HepG2 (cell line): ENCODE data around the gene KCNK6. TPM values are rescaled to one million over a fixed set of nuclear protein-coding genes. Genes with fewer than 3 reads are reported as not detected.
A peak's percentile ranks its signal among the peaks of the same experiment; 100 is the strongest.

Experiments used
- ATAC-seq: fragments of 200-7000 bp; cut with Tn5 transposase; 3 replicates; pipeline ENCODE4 v1.9.1; 2020; ENCODE audit warnings: mild to moderate bottlenecking, moderate library complexity
- Bru-seq: library from RNA; stranded (reverse); fragments of 400-500 nt; gene quantifications from one replicate; lab custom pipeline; 2021; lab: Mats Ljungman, UMichigan
- BruChase-seq, 2 experiments: library from RNA; stranded (reverse); fragments of 400-500 nt; gene quantifications; one replicate each; lab custom pipeline; 2021; lab: Mats Ljungman, UMichigan
- BruUV-seq: library from RNA; stranded (reverse); fragments of 400-500 nt; replicated peaks from 2 replicates; lab custom pipeline; 2021; lab: Mats Ljungman, UMichigan
- CTCF ChIA-PET: fragments of 300-600 bp; formaldehyde crosslinking; extraction: SDS; loops from one replicate; lab custom pipeline; 2021; ENCODE audit warnings: low total read pairs, inconsistent platforms, low intra/inter-chr PET ratio; lab: Yijun Ruan, JAX
- POLR2A ChIA-PET: fragments of 350-600 bp; sonication (Branson Sonifier 250); formaldehyde crosslinking; loops from one replicate; lab custom pipeline; 2020; ENCODE audit warnings: antibody characterized with exemption, inconsistent platforms; lab: Yijun Ruan, JAX
- DNase-seq: peaks from one replicate; pipeline ENCODE4 v3.0.0-alpha.2; 2015; ENCODE audit warnings: low spot score
- FAIRE-seq: peaks from 3 replicates; lab custom pipeline; 2011; peaks lifted over from hg19 to GRCh38; lab: Jason Lieb, UNC
- H2AFZ ChIP-seq: one replicate; pipeline ENCODE4 v1.6.1; 2011; ENCODE audit warnings: low read length, inconsistent platforms
- H3K27ac ChIP-seq: fragments of 300-600 bp; 3 replicates; pipeline ENCODE4 v1.8.0; 2011; ENCODE audit warnings: mixed run types, mild to moderate bottlenecking, mixed read lengths, low read length, inconsistent platforms; ENCODE audit not compliant: insufficient read depth; ENCODE audit errors: extremely low read length
- H3K27me3 ChIP-seq, 2 experiments: fragments of 200-600 bp in 1 of 2; 2 replicates in 1 of 2; 3 replicates in 1 of 2; pipeline versions ENCODE4 v1.6.0 to v1.8.0; 2011; ENCODE audit warnings: low read length in 2 of 2, mild to moderate bottlenecking in 2 of 2, moderate library complexity in 2 of 2, inconsistent platforms in 1 of 2; ENCODE audit not compliant: insufficient read depth in 2 of 2, control insufficient read depth in 1 of 2
- H3K36me3 ChIP-seq, 2 experiments: fragments of 200-600 bp in 1 of 2; replicated peaks in 1 of 2; 2 replicates in 1 of 2; 3 replicates in 1 of 2; pipeline versions ENCODE4 v1.5.1 to v1.8.0; 2011; ENCODE audit warnings: low read length in 2 of 2, inconsistent platforms in 1 of 2; ENCODE audit not compliant: insufficient read depth in 2 of 2, control insufficient read depth in 1 of 2
- H3K4me1 ChIP-seq: 2 replicates; pipeline ENCODE4 v1.5.1; 2012; ENCODE audit warnings: low read length, inconsistent platforms; ENCODE audit not compliant: insufficient read depth
- H3K4me2 ChIP-seq: 2 replicates; pipeline ENCODE4 v1.6.0; 2011; ENCODE audit warnings: low read depth, low read length, inconsistent platforms
- H3K4me3 ChIP-seq, 3 experiments: fragments of 200-600 bp in 1 of 3; sonication (generic), shearing (Covaris generic) in 1 of 3; replicated peaks in 1 of 3; 2 replicates each; pipeline ENCODE4 v1.5.1; 2011 to 2016; ENCODE audit warnings: low read length in 3 of 3, inconsistent platforms in 2 of 3, low read depth in 2 of 3, mild to moderate bottlenecking in 2 of 3, control low read depth in 1 of 3, mixed read lengths in 1 of 3; ENCODE audit not compliant: insufficient read depth in 1 of 3
- H3K79me2 ChIP-seq: one replicate; pipeline ENCODE4 v1.6.1; 2011; ENCODE audit warnings: low read length, inconsistent platforms; ENCODE audit not compliant: insufficient read depth
- H3K9ac ChIP-seq: 2 replicates; pipeline ENCODE4 v1.6.0; 2011; ENCODE audit warnings: mild to moderate bottlenecking, low read depth, low read length, inconsistent platforms; ENCODE audit not compliant: insufficient read depth
- H3K9me3 ChIP-seq: 2 replicates; pipeline ENCODE4 v1.5.1; 2012; ENCODE audit warnings: mild to moderate bottlenecking, low read length
- H4K20me1 ChIP-seq: 2 replicates; pipeline ENCODE4 v1.6.0; 2011; ENCODE audit warnings: inconsistent platforms, mild to moderate bottlenecking, low read length, moderate library complexity; ENCODE audit not compliant: insufficient read depth
- HNRNPLL ChIP-seq: fragments of 200-400 bp; formaldehyde crosslinking; IDR thresholded peaks from 2 replicates; pipeline ENCODE4 v1.6.1; 2017; ENCODE audit warnings: mild to moderate bottlenecking, low read depth, low read length; ENCODE audit not compliant: poor library complexity, severe bottlenecking
- NPAS2 ChIP-seq: sonication (generic); formaldehyde crosslinking; IDR thresholded peaks from 2 replicates; pipeline ENCODE4 v1.8.0; 2022; ENCODE audit warnings: mild to moderate bottlenecking, missing genetic modification reagents, borderline replicate concordance
- UBTF ChIP-seq: sonication (generic); formaldehyde crosslinking; IDR thresholded peaks from 2 replicates; pipeline ENCODE4 v1.4.0; 2020; ENCODE audit warnings: mild to moderate bottlenecking, missing genetic modification reagents
- ZNF549 ChIP-seq: sonication (generic); formaldehyde crosslinking; IDR thresholded peaks from 2 replicates; pipeline ENCODE4 v1.5.0; 2020; ENCODE audit warnings: missing genetic modification reagents
- ZNF687 ChIP-seq: sonication (generic); formaldehyde crosslinking; IDR thresholded peaks from 2 replicates; pipeline ENCODE4 v1.5.1; 2020; ENCODE audit warnings: mild to moderate bottlenecking, missing genetic modification reagents, moderate library complexity
- ZNF777 ChIP-seq: sonication (generic); formaldehyde crosslinking; IDR thresholded peaks from 2 replicates; pipeline ENCODE4 v1.4.0; 2020; ENCODE audit warnings: missing genetic modification reagents
- ZNF800 ChIP-seq: sonication (generic); formaldehyde crosslinking; IDR thresholded peaks from 2 replicates; pipeline ENCODE4 v1.4.0; 2020; ENCODE audit warnings: missing genetic modification reagents
- WGBS: methylation state at CpG from one replicate; pipeline ENCODE4 v1.1.6; 2017; ENCODE audit warnings: low lambda C conversion rate; 5-methylcytosine and 5-hydroxymethylcytosine counted together
- in situ Hi-C: cut with HindIII; loops from 2 replicates; pipeline ENCODE4 v1.10.0; 2017; ENCODE audit warnings: low pct_unique_long_range_greater_than_20kb; ENCODE audit not compliant: extremely low pct_ligation_motif_present
- intact Hi-C: fragments of 100-400 bp; cut with micrococcal nuclease; formaldehyde crosslinking; loops from one replicate; pipeline ENCODE4 v1.10.0; 2022; ENCODE audit not compliant: unreplicated experiment
- long read RNA-seq, 2 experiments: library from RNA in 1 of 2; library from polyadenylated mRNA in 1 of 2; stranded (forward) in 1 of 2; unstranded in 1 of 2; transcript quantifications; one replicate each; pipeline ENCODE4 v2.0.0, GENCODE V29; 2019 to 2022
- polyA minus RNA-seq, 3 experiments: library from RNA; depleted of rRNA, polyadenylated mRNA; stranded (reverse); fragments of >200 nt; gene quantifications; 2 replicates each; pipeline ENCODE4 v1.2.3, GENCODE V29; 2011; ENCODE audit warnings: low replicate concordance in 1 of 3
- polyA plus RNA-seq, 8 experiments: library from polyadenylated mRNA; depleted of rRNA in 3 of 8; stranded (reverse) in 7 of 8; unstranded in 1 of 8; fragments of >200 nt; fragmentation: Illumina TruSeq in 4 of 8; extraction: Trizol in 4 of 8; gene quantifications; 2 replicates each; pipeline versions ENCODE4 v1.2.1 to v1.2.3, GENCODE V29; 2011 to 2016; ENCODE audit warnings: low read depth in 4 of 8, missing spikeins in 1 of 8, mixed read lengths in 1 of 8; ENCODE audit not compliant: insufficient read depth in 1 of 8
- total RNA-seq, 5 experiments: library from RNA; depleted of rRNA; stranded (reverse); fragments of >200 nt; fragmentation: Illumina TruSeq; extraction: Trizol; gene quantifications; 2 replicates each; pipeline ENCODE4 v1.2.3, GENCODE V29; 2016; ENCODE audit warnings: low read depth in 1 of 5

Gene KCNK6
- total RNA-seq (2016; rRNA removed; fragmentation: Illumina TruSeq; extraction: Trizol) (not detected in 2 replicates), polyA plus RNA-seq (2011; rRNA removed) (0.03 TPM in 2 replicates), polyA minus RNA-seq (2011; rRNA and poly(A)+ RNA removed; ENCODE audit: low replicate concordance) (0.07 and 0.12 TPM in 2 replicates), Bru-seq, nascent RNA (percentile 18 among the genes with signal in this experiment), BruChase-seq, experiment 1, labeled RNA remaining after a 6-hour chase (percentile 23 among the genes with signal in this experiment), BruChase-seq, experiment 2, labeled RNA remaining after a 2-hour chase (percentile 7 among the genes with signal in this experiment)
- total RNA-seq (2016; cell fraction: cytosol; rRNA removed; fragmentation: Illumina TruSeq; extraction: Trizol; ENCODE audit: low read depth) = 0.10 TPM in 1 of 2 replicates, not detected in the other
- 0.02 TPM in 1 of 2 replicates, not detected in the other for total RNA-seq (2016; cell fraction: insoluble cytoplasmic fraction; rRNA removed; fragmentation: Illumina TruSeq; extraction: Trizol)
- not detected in 2 replicates for total RNA-seq (2016; cell fraction: membrane; rRNA removed; fragmentation: Illumina TruSeq; extraction: Trizol)
- total RNA-seq (2016; cell fraction: nucleus; rRNA removed; fragmentation: Illumina TruSeq; extraction: Trizol) = 0.09 TPM in 1 of 2 replicates, not detected in the other
- 0.01 and 0.04 TPM in 2 replicates for polyA plus RNA-seq (2011; cell fraction: cytosol; rRNA removed)
- polyA plus RNA-seq (2011; cell fraction: nucleus; rRNA removed) = 0.02 TPM in 1 of 2 replicates, not detected in the other
- 0.04 TPM in 2 replicates for polyA plus RNA-seq (2012)
- 0.01 TPM in 1 of 2 replicates, not detected in the other for polyA plus RNA-seq (2016; cell fraction: cytosol; fragmentation: Illumina TruSeq; extraction: Trizol; ENCODE audit: low read depth)
- polyA plus RNA-seq (2016; cell fraction: insoluble cytoplasmic fraction; fragmentation: Illumina TruSeq; extraction: Trizol; ENCODE audit: low read depth) = not detected in 2 replicates
- not detected in 2 replicates for polyA plus RNA-seq (2016; cell fraction: membrane; fragmentation: Illumina TruSeq; extraction: Trizol; ENCODE audit: low read depth)
- 0.12 TPM in 1 of 2 replicates, not detected in the other for polyA plus RNA-seq (2016; cell fraction: nucleus; fragmentation: Illumina TruSeq; extraction: Trizol; ENCODE audit: insufficient read depth, low read depth)
- polyA minus RNA-seq (2011; cell fraction: cytosol; rRNA and poly(A)+ RNA removed) = not detected in 2 replicates
- polyA minus RNA-seq (2011; cell fraction: nucleus; rRNA and poly(A)+ RNA removed) = not detected in 2 replicates
- long read RNA-seq, experiment 1 = 0 reads
- long read RNA-seq, experiment 2 = 0 reads

GRCh38 chr19:38319421-38320258 is at the start of gene KCNK6:
Gene KCNK6, plus strand, starts transcription at chr19:38319845. Its CDS starts 106 bp downstream, at chr19:38319951.
- H3K27ac ChIP-seq = no peak within 1 kb of the TSS
- TF ChIP-seq HNRNPLL (peak; percentile 81), UBTF (CRISPR knock-in tag) (peak; percentile 35; the same call in 1 of the 2 replicates), NPAS2 (CRISPR knock-in tag) (no peak), ZNF800 (CRISPR knock-in tag) (peak; percentile 91), ZNF777 (peak; percentile 61; the same call in 1 of the 2 replicates), ZNF549 (CRISPR knock-in tag) (no peak), ZNF687 (CRISPR knock-in tag) (peak; percentile 52)
- TF ChIP-seq, all 625 proteins: peak for 5
- Histone ChIP-seq H3K9me3 (no peaks in the 10 kb centered on the region), H3K27me3 (peaks cover 8 to 52% of the 10 kb centered on the region in 2 experiments; a peak in 4 of 5 replicates), H3K36me3 (no peaks in the 10 kb centered on the region), H3K79me2 (peaks cover 4% of the 10 kb centered on the region), H3K4me2 (peak within 1 kb of the TSS; percentile 62), H2AFZ (no peak within 1 kb of the TSS), H3K4me1 (peaks cover 23% of the 10 kb centered on the region), H3K9ac (no peak within 1 kb of the TSS), H3K4me3 (peak within 1 kb of the TSS; percentile 13 to 63 (median 31); a peak in 5 of 6 replicates), H4K20me1 (no peaks in the 10 kb centered on the region)
- BruUV-seq = no TSS peak
- DNase-seq (no peak), ATAC-seq (peak; percentile 24), FAIRE-seq (no peak)
- WGBS = 26% methylated on average over 20 of the region's 76 CpGs
- intact Hi-C loops (loop anchor here (5.0 kb wide), 1 partner anchor 67 kb away; no protein-coding TSS in a partner anchor), in situ Hi-C loops (no loop called here)
- ChIA-PET CTCF (no interaction called here), POLR2A (no interaction called here)
